H7 (cell line): Measurements from ENCODE around the gene GGACT. TPM values are rescaled to one million over a fixed set of nuclear protein-coding genes. Genes with fewer than 3 reads are reported as not detected.
A peak's percentile ranks its signal among the peaks of the same experiment; 100 is the strongest.

Experiments
- DNase-seq: peaks from one replicate; pipeline ENCODE4 v3.0.0; 2012
- H3K27me3 ChIP-seq: 2 replicates; pipeline ENCODE4 v1.6.0; 2011; ENCODE audit warnings: mild to moderate bottlenecking, low read length; ENCODE audit not compliant: control insufficient read depth, insufficient read depth
- H3K36me3 ChIP-seq: replicated peaks from 2 replicates; pipeline ENCODE4 v1.5.1; 2011; ENCODE audit warnings: low read length; ENCODE audit not compliant: control insufficient read depth, insufficient read depth
- H3K4me3 ChIP-seq: 2 replicates; pipeline ENCODE4 v1.5.1; 2011; ENCODE audit warnings: low read depth, mild to moderate bottlenecking, control low read depth, low read length, moderate library complexity; ENCODE audit not compliant: insufficient read depth
- total RNA-seq: library from RNA; depleted of rRNA; stranded (reverse); fragments of >200 nt; shearing (Covaris generic); gene quantifications from 2 replicates; pipeline ENCODE4 v1.2.3, GENCODE V29; 2014

GGACT gene
- total RNA-seq, 1 experiment from 2014 or later, result 3.0 TPM

GRCh38 chr13:100610391-100611347, 22.1 kb upstream of the GGACT start:
- Histone ChIP-seq H3K4me3 (no peak overlapping the region), H3K36me3 (no peaks in the 10 kb centered on the region), H3K27me3 (no peaks in the 10 kb centered on the region)
- no peak for DNase-seq

GRCh38 chr13:100608906-100609305, 20.3 kb upstream of the GGACT start:
- Histone ChIP-seq H3K4me3 (no peak overlapping the region), H3K27me3 (no peaks in the 10 kb centered on the region), H3K36me3 (no peaks in the 10 kb centered on the region)
- no peak for DNase-seq

- DNase-seq, result no peak
- H3K4me3 ChIP-seq, result no peak overlapping the region
- no peaks in the 10 kb centered on the region for H3K36me3 ChIP-seq
- H3K27me3 ChIP-seq, result no peaks in the 10 kb centered on the region
These were observed 19.9 kb upstream of the GGACT start for GRCh38 chr13:100608489-100608888.

- H3K4me3 ChIP-seq, result no peak overlapping the region
- no peaks in the 10 kb centered on the region for H3K27me3 ChIP-seq
- no peak for DNase-seq
- H3K36me3 ChIP-seq, result no peaks in the 10 kb centered on the region
These were observed 16.5 kb upstream of the GGACT start for GRCh38 chr13:100604918-100605710.

GRCh38 chr13:100602493-100603111, 14.0 kb upstream of the GGACT start:
- H3K36me3 ChIP-seq, result no peaks in the 10 kb centered on the region
- no peak for DNase-seq
- H3K4me3 ChIP-seq, result no peak overlapping the region
- no peaks in the 10 kb centered on the region for H3K27me3 ChIP-seq

GRCh38 chr13:100601716-100602115, 13.1 kb upstream of the GGACT start:
- Histone ChIP-seq H3K4me3 (no peak overlapping the region), H3K36me3 (no peaks in the 10 kb centered on the region), H3K27me3 (no peaks in the 10 kb centered on the region)
- no peak for DNase-seq

GRCh38 chr13:100600915-100601314, 12.3 kb upstream of the GGACT start:
- H3K36me3 ChIP-seq, result no peaks in the 10 kb centered on the region
- H3K4me3 ChIP-seq, result no peak overlapping the region
- H3K27me3 ChIP-seq, result no peaks in the 10 kb centered on the region
- DNase-seq, result no peak

GRCh38 chr13:100600461-100600860, 11.9 kb upstream of the GGACT start:
- no peak overlapping the region for H3K4me3 ChIP-seq
- no peaks in the 10 kb centered on the region for H3K27me3 ChIP-seq
- no peak for DNase-seq
- no peaks in the 10 kb centered on the region for H3K36me3 ChIP-seq

- Histone ChIP-seq H3K4me3 (no peak overlapping the region), H3K36me3 (no peaks in the 10 kb centered on the region), H3K27me3 (no peaks in the 10 kb centered on the region)
- no peak for DNase-seq
These were observed 8.7 kb upstream of the GGACT start for GRCh38 chr13:100597253-100597652.

GRCh38 chr13:100596516-100596915, 7.9 kb upstream of the GGACT start:
- Histone ChIP-seq H3K4me3 (no peak overlapping the region), H3K27me3 (no peaks in the 10 kb centered on the region), H3K36me3 (no peaks in the 10 kb centered on the region)
- DNase-seq, result no peak

GRCh38 chr13:100594731-100595130, 6.1 kb upstream of the GGACT start:
- Histone ChIP-seq H3K27me3 (no peaks in the 10 kb centered on the region), H3K4me3 (no peak overlapping the region), H3K36me3 (no peaks in the 10 kb centered on the region)
- DNase-seq, result peak; percentile 50

- no peak for DNase-seq
- H3K36me3 ChIP-seq, result no peaks in the 10 kb centered on the region
- no peak overlapping the region for H3K4me3 ChIP-seq
- no peaks in the 10 kb centered on the region for H3K27me3 ChIP-seq
These were observed 5.7 kb upstream of the GGACT start for GRCh38 chr13:100594255-100594654.

- H3K4me3 ChIP-seq, result no peak overlapping the region
- no peak for DNase-seq
- H3K36me3 ChIP-seq, result no peaks in the 10 kb centered on the region
- H3K27me3 ChIP-seq, result peaks cover 3% of the 10 kb centered on the region; the same call in 1 of the 2 replicates
These were observed 663 bp upstream of the GGACT start for GRCh38 chr13:100589178-100589725.

GRCh38 chr13:100584896-100585295, 3.7 kb downstream of the GGACT start:
- no peak overlapping the region for H3K4me3 ChIP-seq
- no peak for DNase-seq
- peaks cover 3% of the 10 kb centered on the region; the same call in 1 of the 2 replicates for H3K27me3 ChIP-seq
- H3K36me3 ChIP-seq, result no peaks in the 10 kb centered on the region
